ENCODE data around the gene MSH5. TPM values are rescaled to one million over a fixed set of nuclear protein-coding genes. Genes with fewer than 3 reads are reported as not detected.
"Not testable (repeated sequence)": the region's sequence is repeated elsewhere in the genome, so short reads cannot be mapped to it uniquely, and the experiment has no call there.

The MSH5 gene
- polyA plus RNA-seq, 3 donors = 0.58 to 31.2 (median 1.9) TPM

DNA sequence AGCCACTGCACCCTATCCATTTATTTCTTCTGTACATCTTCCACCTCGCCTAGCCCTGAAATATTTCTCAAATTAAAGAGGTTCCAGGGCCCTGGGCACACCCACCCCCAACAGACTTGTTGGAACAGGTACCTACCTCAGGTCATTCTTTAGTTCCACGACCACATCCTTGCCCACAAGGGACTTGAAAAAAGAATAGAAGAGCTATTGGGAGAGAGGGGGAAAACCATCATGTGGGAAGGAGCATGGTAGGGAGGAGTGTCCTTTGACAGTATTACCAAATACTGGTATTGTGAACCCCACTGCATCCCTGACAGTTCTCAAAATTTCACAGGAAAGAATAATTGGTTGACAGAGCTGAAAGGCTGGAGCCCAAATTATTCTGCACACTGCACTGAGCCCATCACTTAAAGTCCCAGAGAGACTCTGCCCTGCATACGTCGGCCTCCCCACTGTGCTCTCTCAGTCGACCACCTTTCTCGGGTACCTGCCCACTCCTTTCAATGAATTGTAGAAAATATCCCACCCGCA lies 66.2 kb downstream of the MSH5 start:
- Histone ChIP-seq H3K9me3 (replicated peaks in 1 of 2; ENCODE audit: control insufficient read depth in 1 of 2, insufficient read depth in 1 of 2, low read length in 2 of 2) (no peaks in the 10 kb centered on the region), H4K20me1 (ENCODE audit: insufficient read depth, low read length) (no peaks in the 10 kb centered on the region), H3K4me3 (replicated peaks in 1 of 3; ENCODE audit: low read depth in 2 of 3, low read length in 3 of 3) (peak overlapping the region; percentile 64 to 90 (median 72)), H3K36me3 (replicated peaks in 1 of 2; ENCODE audit: control insufficient read depth in 1 of 2, insufficient read depth in 2 of 2, low read length in 2 of 2) (peaks cover 8 to 21% of the 10 kb centered on the region in 2 donors), H3K27ac (ENCODE audit: low read depth in 1 of 2, low read length in 2 of 2) (peak overlapping the region; percentile 83 to 91), H3K4me1 (ENCODE audit: control insufficient read depth in 1 of 2, insufficient read depth in 2 of 2, low read length in 2 of 2) (peaks cover 12 to 16% of the 10 kb centered on the region in 2 donors), H3K4me2 (replicated peaks; ENCODE audit: extremely low read depth, low read length, poor library complexity, severe bottlenecking) (peak overlapping the region; percentile 98), H3K79me2 (ENCODE audit: insufficient read depth, low read length) (peaks cover 26% of the 10 kb centered on the region), H2AFZ (ENCODE audit: insufficient read depth, low read depth, low read length, poor library complexity, severe bottlenecking) (peak overlapping the region; percentile 94), H3K27me3 (ENCODE audit: control insufficient read depth in 2 of 2, insufficient read depth in 2 of 2, low read length in 2 of 2) (no peaks in the 10 kb centered on the region), H3K9ac (ENCODE audit: insufficient read depth, low read length, poor library complexity, severe bottlenecking) (peak overlapping the region; percentile 76)
- Mint-ChIP-seq H3K27ac (peak overlapping the region; percentile 88 to 97 (median 95)), H3K4me1 (peaks cover 11% of the 10 kb centered on the region), H3K27me3 (ENCODE audit: low read depth in 3 of 3) (peaks cover 0 to 3% (median 0%) of the 10 kb centered on the region in 3 donors), H3K4me3 (peak overlapping the region; percentile 89 to 90), H3K36me3 (peaks cover 24 to 48% of the 10 kb centered on the region in 2 donors), H3K9me3 (no peaks in the 10 kb centered on the region)
- TF ChIP-seq, protein P1, sequence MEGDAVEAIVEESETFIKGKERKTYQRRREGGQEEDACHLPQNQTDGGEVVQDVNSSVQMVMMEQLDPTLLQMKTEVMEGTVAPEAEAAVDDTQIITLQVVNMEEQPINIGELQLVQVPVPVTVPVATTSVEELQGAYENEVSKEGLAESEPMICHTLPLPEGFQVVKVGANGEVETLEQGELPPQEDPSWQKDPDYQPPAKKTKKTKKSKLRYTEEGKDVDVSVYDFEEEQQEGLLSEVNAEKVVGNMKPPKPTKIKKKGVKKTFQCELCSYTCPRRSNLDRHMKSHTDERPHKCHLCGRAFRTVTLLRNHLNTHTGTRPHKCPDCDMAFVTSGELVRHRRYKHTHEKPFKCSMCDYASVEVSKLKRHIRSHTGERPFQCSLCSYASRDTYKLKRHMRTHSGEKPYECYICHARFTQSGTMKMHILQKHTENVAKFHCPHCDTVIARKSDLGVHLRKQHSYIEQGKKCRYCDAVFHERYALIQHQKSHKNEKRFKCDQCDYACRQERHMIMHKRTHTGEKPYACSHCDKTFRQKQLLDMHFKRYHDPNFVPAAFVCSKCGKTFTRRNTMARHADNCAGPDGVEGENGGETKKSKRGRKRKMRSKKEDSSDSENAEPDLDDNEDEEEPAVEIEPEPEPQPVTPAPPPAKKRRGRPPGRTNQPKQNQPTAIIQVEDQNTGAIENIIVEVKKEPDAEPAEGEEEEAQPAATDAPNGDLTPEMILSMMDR (IDR thresholded peaks at IDR 0.05) = no peak
- DNase-seq = no peak
- 0% methylated on average over 4 of the region's 7 CpGs for WGBS (ENCODE audit: insufficient coverage)
- intact Hi-C loops (cut with micrococcal nuclease) = no loop called here

GRCh38 chr6:31806470-31807272 lies 66.9 kb downstream of the MSH5 start, which contains the start of gene LSM2:
LSM2 (minus strand) TSS chr6:31806966; CDS start chr6:31806757, 209 bp downstream.
- intact Hi-C loops (cut with micrococcal nuclease) = no loop called here

DNA sequence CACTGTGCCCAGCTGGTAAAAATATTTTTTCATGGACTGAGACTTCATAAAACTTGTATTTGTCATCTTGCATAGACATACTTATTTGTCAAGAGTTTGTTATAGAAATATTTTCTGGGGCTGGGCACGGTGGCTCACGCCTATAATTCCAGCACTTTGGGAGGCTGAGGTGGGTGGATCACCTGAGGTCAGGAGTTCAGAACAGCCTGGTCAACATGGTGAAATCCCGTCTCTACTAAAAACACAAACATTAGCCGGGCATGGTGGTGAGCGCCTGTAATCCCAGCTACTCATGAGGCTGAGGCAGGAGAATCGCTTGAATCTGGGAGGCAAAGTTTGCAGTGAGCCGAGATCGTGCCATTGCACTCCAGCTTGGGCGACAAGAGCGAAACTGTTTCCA lies 68.8 kb downstream of the MSH5 start:
- H3K27me3 ChIP-seq (ENCODE audit: control insufficient read depth in 2 of 2, insufficient read depth in 2 of 2, low read length in 2 of 2); H3K27ac Mint-ChIP-seq; H3K4me3 ChIP-seq (replicated peaks in 1 of 3; ENCODE audit: low read depth in 2 of 3, low read length in 3 of 3); H3K9ac ChIP-seq (ENCODE audit: insufficient read depth, low read length, poor library complexity, severe bottlenecking); H3K9me3 Mint-ChIP-seq; H3K27ac ChIP-seq (ENCODE audit: low read depth in 1 of 2, low read length in 2 of 2); DNase-seq; H3K27me3 Mint-ChIP-seq (ENCODE audit: low read depth in 3 of 3); H3K9me3 ChIP-seq (replicated peaks in 1 of 2; ENCODE audit: control insufficient read depth in 1 of 2, insufficient read depth in 1 of 2, low read length in 2 of 2); H4K20me1 ChIP-seq (ENCODE audit: insufficient read depth, low read length); H3K4me2 ChIP-seq (replicated peaks; ENCODE audit: extremely low read depth, low read length, poor library complexity, severe bottlenecking); intact Hi-C loops (cut with micrococcal nuclease); H3K4me3 Mint-ChIP-seq; H2AFZ ChIP-seq (ENCODE audit: insufficient read depth, low read depth, low read length, poor library complexity, severe bottlenecking): not testable (repeated sequence)
- peaks cover 32% of the 10 kb centered on the region for H3K79me2 ChIP-seq (ENCODE audit: insufficient read depth, low read length)
- 100% methylated on average over 2 of the region's 10 CpGs for WGBS (ENCODE audit: insufficient coverage)
- H3K36me3 Mint-ChIP-seq = peaks cover 20 to 37% of the 10 kb centered on the region in 2 donors
- H3K4me1 Mint-ChIP-seq = peaks cover 24% of the 10 kb centered on the region
- H3K36me3 ChIP-seq (replicated peaks in 1 of 2; ENCODE audit: control insufficient read depth in 1 of 2, insufficient read depth in 2 of 2, low read length in 2 of 2) = peaks cover 11 to 23% of the 10 kb centered on the region in 2 donors
- H3K4me1 ChIP-seq (ENCODE audit: control insufficient read depth in 1 of 2, insufficient read depth in 2 of 2, low read length in 2 of 2) = peaks cover 25 to 30% of the 10 kb centered on the region in 2 donors

More at GRCh38 chr6:31806470-31807272, 66.9 kb downstream of the MSH5 start, which contains the start of gene LSM2:
- Mint-ChIP-seq H3K27ac (peak within 1 kb of the TSS; percentile 88 to 97 (median 95)), H3K9me3 (no peaks in the 10 kb centered on the region), H3K4me1 (peaks cover 11% of the 10 kb centered on the region), H3K27me3 (ENCODE audit: low read depth in 3 of 3) (peaks cover 0 to 3% (median 0%) of the 10 kb centered on the region in 3 donors), H3K4me3 (peak within 1 kb of the TSS; percentile 89 to 90), H3K36me3 (peaks cover 24 to 48% of the 10 kb centered on the region in 2 donors)
- Histone ChIP-seq H3K4me2 (replicated peaks; ENCODE audit: extremely low read depth, low read length, poor library complexity, severe bottlenecking) (peak within 1 kb of the TSS; percentile 98), H3K9me3 (replicated peaks in 1 of 2; ENCODE audit: control insufficient read depth in 1 of 2, insufficient read depth in 1 of 2, low read length in 2 of 2) (no peaks in the 10 kb centered on the region), H3K27me3 (ENCODE audit: control insufficient read depth in 2 of 2, insufficient read depth in 2 of 2, low read length in 2 of 2) (no peaks in the 10 kb centered on the region), H2AFZ (ENCODE audit: insufficient read depth, low read depth, low read length, poor library complexity, severe bottlenecking) (peak within 1 kb of the TSS; percentile 94), H3K9ac (ENCODE audit: insufficient read depth, low read length, poor library complexity, severe bottlenecking) (peak within 1 kb of the TSS; percentile 76), H4K20me1 (ENCODE audit: insufficient read depth, low read length) (no peaks in the 10 kb centered on the region), H3K36me3 (replicated peaks in 1 of 2; ENCODE audit: control insufficient read depth in 1 of 2, insufficient read depth in 2 of 2, low read length in 2 of 2) (peaks cover 11 to 23% of the 10 kb centered on the region in 2 donors), H3K27ac (ENCODE audit: low read depth in 1 of 2, low read length in 2 of 2) (peak within 1 kb of the TSS; percentile 83 to 91), H3K4me1 (ENCODE audit: control insufficient read depth in 1 of 2, insufficient read depth in 2 of 2, low read length in 2 of 2) (peaks cover 12 to 16% of the 10 kb centered on the region in 2 donors), H3K4me3 (replicated peaks in 1 of 3; ENCODE audit: low read depth in 2 of 3, low read length in 3 of 3) (peak within 1 kb of the TSS; percentile 64 to 90 (median 72)), H3K79me2 (ENCODE audit: insufficient read depth, low read length) (peaks cover 25% of the 10 kb centered on the region)
- under 1% methylated on average over 38 of the region's 51 CpGs for WGBS (ENCODE audit: insufficient coverage)
- DNase-seq = peak; percentile 98 to 99 (median 98)
- TF ChIP-seq, protein P1 (IDR thresholded peaks at IDR 0.05) = no peak
